ENCODE measurements around the gene NR5A1. TPM values are rescaled to one million over a fixed set of nuclear protein-coding genes. Genes with fewer than 3 reads are reported as not detected.

Gene NR5A1
- polyA plus RNA-seq, 1 donor = not detected

DNA sequence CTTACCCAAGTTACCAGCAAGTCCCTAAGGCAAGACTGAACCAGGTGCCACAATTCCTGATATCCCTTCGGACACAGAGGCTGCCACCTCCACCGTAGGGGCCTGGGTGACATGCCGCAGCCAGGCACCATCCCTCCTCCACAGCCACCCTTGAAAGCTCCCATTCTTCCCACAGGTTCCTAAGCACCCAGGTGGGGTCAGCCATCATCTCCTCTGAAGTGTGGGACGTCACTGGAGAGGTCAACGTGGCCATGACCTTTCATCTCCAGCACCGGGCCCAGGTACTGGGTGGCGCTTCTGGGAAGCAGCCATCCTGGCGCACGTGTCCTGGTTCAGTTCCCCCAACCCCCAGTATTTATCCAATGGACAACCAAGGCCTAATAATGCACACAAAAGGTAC lies 48.8 kb downstream of the NR5A1 start:
- DNase-seq (ENCODE audit: low read depth) = no peak

DNA sequence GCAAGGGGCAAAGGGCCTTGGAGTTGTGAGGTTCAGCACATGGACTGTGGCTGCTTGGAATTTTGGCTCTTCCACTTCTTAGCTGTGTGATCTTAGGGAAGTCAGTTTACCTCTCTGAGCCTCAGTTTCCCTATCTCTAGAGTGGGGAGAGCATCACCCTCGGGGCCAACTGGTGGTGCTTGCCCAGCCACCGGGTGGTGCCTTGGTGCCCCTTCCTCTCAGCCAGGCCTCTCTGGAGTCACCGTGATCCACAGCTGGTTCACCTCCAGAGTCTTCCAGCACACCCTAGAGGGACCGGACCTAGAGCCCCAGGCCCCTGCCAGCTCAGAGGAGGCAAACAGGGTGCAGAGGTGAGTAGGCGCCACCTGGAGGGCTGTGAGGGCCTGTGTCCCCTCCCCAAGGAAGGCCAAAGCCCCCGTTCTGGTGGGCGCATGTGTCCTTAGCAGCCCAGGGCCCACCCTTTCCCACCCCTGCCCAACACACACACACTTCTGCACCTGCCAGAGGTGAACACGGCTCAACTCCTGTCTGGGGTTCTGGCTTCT lies 49.2 kb downstream of the NR5A1 start:
- no peak for DNase-seq (ENCODE audit: low read depth)

GRCh38 chr9:124457079-124457886 lies 49.9 kb downstream of the NR5A1 start:
- no peak for DNase-seq (ENCODE audit: low read depth)

- no peak for DNase-seq (ENCODE audit: low read depth)
These were observed 50.7 kb downstream of the NR5A1 start for GRCh38 chr9:124456341-124457078.

- no peak for DNase-seq (ENCODE audit: low read depth)
These were observed 51.4 kb downstream of the NR5A1 start for GRCh38 chr9:124455820-124456219.

- DNase-seq (ENCODE audit: low read depth) = no peak
These were observed 52.3 kb downstream of the NR5A1 start for GRCh38 chr9:124454791-124455443.

DNA sequence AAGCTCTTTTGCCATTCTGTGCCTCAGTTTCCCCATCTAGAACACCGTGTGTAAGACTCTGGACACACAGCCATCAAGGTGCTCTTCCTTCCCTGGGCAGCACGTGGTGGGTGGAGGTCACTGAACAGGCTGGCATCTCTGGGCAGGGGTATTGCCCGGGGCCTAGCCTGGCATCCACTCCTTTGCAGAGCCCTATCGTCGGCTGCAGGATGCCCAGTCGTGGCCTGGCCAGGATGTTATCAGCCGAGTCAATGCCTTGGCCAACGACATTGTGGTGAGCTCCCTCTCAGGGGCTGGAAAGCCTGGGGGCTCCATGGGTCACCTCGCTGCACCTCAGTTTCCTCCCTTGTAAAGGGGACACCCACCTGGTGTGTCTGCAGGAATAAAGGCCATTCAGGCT lies 52.9 kb downstream of the NR5A1 start:
- no peak for DNase-seq (ENCODE audit: low read depth)

DNA sequence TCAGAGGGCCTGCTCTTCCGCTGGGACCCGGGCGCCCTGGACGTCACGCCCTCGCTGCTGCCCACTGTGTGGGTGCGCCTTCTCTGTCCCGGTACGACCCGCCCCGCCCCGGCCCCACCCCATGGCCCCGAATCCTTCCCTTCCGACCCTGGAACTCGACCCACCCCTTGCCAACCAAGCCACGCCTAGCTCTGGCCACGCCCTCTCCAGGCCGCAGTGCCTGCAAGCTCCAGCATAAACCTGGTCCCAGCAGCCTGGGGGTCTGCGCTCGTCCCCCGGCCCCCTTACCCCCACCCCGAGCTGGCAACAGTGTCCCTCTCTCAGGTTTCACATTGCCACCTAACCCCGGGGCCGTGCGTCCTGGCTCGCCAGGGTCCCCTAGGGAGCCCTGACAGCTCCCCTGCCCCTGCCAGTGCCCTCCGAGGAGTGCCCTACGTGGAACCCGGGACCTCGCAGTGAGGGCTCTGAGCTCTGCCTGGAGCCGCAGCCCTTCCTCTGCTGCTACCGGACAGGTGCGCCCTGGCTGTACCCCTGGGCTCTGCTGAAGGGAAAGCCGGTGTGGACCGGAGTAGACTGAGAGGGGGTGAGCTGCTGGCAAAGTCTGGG lies 53.5 kb downstream of the NR5A1 start:
- DNase-seq (ENCODE audit: low read depth) = no peak

GRCh38 chr9:124452841-124453585 lies 54.2 kb downstream of the NR5A1 start:
- no peak for DNase-seq (ENCODE audit: low read depth)

DNA sequence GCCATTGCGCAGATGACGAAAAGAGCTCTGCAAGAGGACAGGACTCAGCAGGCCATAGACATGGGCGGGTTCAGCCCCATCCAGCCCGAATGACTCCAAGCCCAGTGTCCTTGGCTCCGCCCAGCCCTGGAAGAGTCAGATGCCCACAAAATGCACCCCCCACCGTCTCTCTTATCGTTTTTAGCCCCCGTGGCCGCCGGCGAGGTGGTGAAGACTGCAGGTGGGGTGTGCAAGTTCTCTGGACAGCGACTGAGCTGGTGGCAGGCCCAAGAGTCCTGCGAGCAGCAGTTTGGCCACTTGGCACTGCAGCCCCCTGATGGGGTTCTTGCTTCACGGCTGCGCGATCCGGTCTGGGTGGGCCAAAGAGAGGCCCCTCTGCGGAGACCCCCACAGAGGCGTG lies 54.9 kb downstream of the NR5A1 start:
- no peak for DNase-seq (ENCODE audit: low read depth)

GRCh38 chr9:124450931-124451661 lies 56.1 kb downstream of the NR5A1 start:
- DNase-seq (ENCODE audit: low read depth) = no peak

DNA sequence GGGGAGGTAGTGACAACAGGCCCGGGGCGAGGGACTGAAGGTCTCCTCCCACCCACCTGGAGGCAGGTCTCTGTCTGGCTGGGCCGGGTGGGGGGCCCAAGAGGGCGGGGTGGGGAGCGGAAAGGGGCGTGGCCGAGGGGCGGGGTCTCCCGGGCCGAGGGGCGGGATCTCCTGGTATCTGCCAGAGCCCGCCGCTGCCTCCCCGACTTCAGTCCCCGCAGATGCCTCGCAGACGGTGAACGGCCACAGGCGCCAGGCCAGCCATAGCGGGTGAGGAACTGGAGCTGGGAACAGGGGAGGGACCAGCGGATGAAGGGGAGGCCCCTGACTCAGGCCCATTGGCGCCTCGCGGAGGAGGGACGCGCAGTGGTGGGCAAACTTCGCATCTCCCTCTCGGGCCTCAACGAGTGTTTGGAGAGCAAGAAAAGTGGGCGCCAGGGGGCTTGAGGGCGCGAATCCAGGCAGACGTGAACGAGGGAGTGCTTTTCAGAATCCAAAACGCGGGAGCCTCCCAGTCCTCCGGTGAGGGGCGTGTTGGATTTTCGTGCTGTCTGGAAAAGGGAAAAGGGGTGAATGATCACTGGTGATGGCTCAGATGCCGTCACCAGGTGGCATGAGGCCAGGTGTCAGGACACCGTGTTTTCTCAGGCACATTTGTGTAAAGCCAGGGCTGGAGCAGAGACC lies 56.8 kb downstream of the NR5A1 start, which contains the start of gene ADGRD2:
Gene ADGRD2, plus strand, starts transcription at position 211 of the 684 bp plus-strand sequence. CDS start 1,216 bp downstream, outside the sequence.
- no peak for DNase-seq (ENCODE audit: low read depth)

- DNase-seq (ENCODE audit: low read depth) = no peak
These were observed 57.6 kb downstream of the NR5A1 start for GRCh38 chr9:124449381-124450151.

DNA sequence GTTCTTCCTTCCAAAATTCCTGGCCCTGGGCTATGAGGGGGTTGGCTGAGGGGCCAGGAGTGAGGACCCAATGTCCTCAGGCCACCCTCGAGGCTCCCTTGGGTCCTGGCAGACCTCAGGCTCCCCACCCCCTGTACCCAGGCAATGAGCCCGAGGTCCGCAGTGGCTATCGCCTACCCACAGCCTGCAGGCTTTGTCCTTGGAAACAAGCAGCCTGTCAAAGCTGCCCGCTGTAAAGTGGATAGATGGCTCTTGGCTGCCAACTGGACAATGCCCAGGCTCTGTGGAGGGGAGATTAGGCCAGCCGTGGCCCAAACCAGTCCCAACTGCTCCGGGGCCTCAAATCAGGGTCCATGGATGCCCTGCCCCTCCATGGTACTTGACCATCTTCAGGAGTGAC lies 59.2 kb downstream of the NR5A1 start:
- no peak for DNase-seq (ENCODE audit: low read depth)

GRCh38 chr9:124447297-124447661 lies 59.9 kb downstream of the NR5A1 start:
- no peak for DNase-seq (ENCODE audit: low read depth)

DNA sequence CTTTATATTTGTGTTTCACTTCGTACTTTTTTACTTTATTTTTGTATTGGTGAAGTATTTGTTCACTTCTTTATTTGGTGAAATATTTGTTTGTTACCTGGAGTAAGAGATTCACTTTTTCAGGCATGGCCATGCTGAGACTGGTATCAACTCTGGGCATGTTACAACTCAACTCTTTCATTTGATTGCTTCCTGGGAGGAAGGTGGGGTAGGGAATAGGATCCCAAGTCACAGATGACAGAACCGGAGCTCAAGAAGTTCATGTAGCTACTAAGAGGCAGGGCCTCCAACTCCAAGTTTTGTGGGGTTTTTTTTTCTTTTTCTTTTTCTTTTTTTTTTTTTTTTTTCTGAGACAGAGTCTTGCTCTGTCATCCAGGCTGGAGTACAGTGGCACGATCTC lies 63.0 kb downstream of the NR5A1 start:
- no peak for DNase-seq (ENCODE audit: low read depth)

- DNase-seq (ENCODE audit: low read depth) = no peak
These were observed 63.6 kb downstream of the NR5A1 start for GRCh38 chr9:124443625-124444024.

DNA sequence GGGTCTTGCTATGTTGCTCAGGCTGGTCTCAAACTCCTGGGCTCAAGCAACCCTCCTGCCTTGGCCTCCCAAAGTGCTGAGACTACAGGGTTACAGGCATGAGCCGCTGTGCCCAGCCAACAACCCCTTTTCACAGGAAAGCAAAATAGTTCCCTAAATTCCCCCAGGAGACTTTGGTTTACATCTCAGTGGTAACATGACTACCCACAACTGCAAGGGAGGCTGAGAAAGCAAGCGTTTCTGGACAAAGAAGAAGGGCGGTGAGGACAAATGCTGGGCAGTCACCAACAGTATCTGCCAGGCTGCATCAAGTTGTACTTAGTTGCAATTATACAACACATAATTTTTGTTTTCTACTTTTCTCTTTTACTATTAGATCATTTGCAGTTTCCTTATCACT lies 64.4 kb downstream of the NR5A1 start:
- no peak for DNase-seq (ENCODE audit: low read depth)

GRCh38 chr9:124442379-124442778 lies 64.8 kb downstream of the NR5A1 start:
- DNase-seq (ENCODE audit: low read depth) = no peak

All from forelimb muscle (tissue), 1 donor.